Transverse colon (tissue), 4 donors: ENCODE data around the gene RFTN1. TPM values are rescaled to one million over a fixed set of nuclear protein-coding genes. Genes with fewer than 3 reads are reported as not detected.

Experiments used
- DNase-seq: peaks from one replicate; pipeline ENCODE4 v3.0.0-alpha.2; 2019
- H3K27ac ChIP-seq, 4 donors: fragments of 200-600 bp; sonication (generic); 2 replicates each; pipeline ENCODE4 v1.5.1; 2016 to 2018; ENCODE audit warnings: inconsistent platforms in 4 of 4
- H3K27me3 ChIP-seq: fragments of 200-600 bp; sonication (generic); 2 replicates; pipeline ENCODE4 v1.5.1; 2017; ENCODE audit warnings: inconsistent platforms
- H3K36me3 ChIP-seq, 4 donors: fragments of 200-600 bp; sonication (generic); 2 replicates each; pipeline ENCODE4 v1.5.1; 2017 to 2019; ENCODE audit warnings: inconsistent platforms in 4 of 4
- H3K4me1 ChIP-seq, 4 donors: fragments of 200-600 bp; sonication (generic); 2 replicates each; pipeline ENCODE4 v1.5.1; 2017 to 2020; ENCODE audit warnings: inconsistent platforms in 4 of 4
- H3K4me3 ChIP-seq, 4 donors: fragments of 200-600 bp; sonication (generic); 1 replicate in 1 of 4; 2 replicates in 3 of 4; pipeline versions ENCODE4 v1.5.1 to v1.6.1; 2017 to 2019; ENCODE audit warnings: inconsistent platforms in 4 of 4
- H3K9me3 ChIP-seq, 2 donors: fragments of 200-600 bp; sonication (generic); 2 replicates each; pipeline ENCODE4 v1.5.1; 2017 to 2019; ENCODE audit warnings: inconsistent platforms in 2 of 2
- EP300 ChIP-seq: sonication (generic); formaldehyde crosslinking; IDR thresholded peaks from one replicate; pipeline ENCODE4 v1.6.1; 2017; ENCODE audit warnings: antibody characterized with exemption, low read depth
- POLR2A ChIP-seq: fragments of 450-650 bp; IDR thresholded peaks from one replicate; pipeline ENCODE4 v1.6.1; 2016; ENCODE audit warnings: antibody characterized with exemption, mild to moderate bottlenecking, moderate library complexity
- POLR2AphosphoS5 ChIP-seq, 3 donors: sonication (generic); formaldehyde crosslinking; IDR thresholded peaks; one replicate each; pipeline ENCODE4 v1.6.1; 2016; ENCODE audit warnings: antibody characterized with exemption in 3 of 3
- WGBS, 2 donors: methylation state at CpG; one replicate each; pipeline ENCODE4 v1.1.5; 2018; ENCODE audit warnings: low coverage in 1 of 2; 5-methylcytosine and 5-hydroxymethylcytosine counted together
- in situ Hi-C, 4 donors: fragments of 200-750 bp; cut with MboI; loops; one replicate each; pipeline versions ENCODE4 v1.15.0 to v1.15.1; 2017; ENCODE audit warnings: low sequenced_read_pairs in 3 of 4, low pct_ligation_motif_present in 1 of 4, low pct_unique_long_range_greater_than_20kb in 1 of 4
- intact Hi-C: fragments of 100-400 bp; cut with DNase I; formaldehyde crosslinking; loops from one replicate; pipeline ENCODE4 v1.15.1; 2023; ENCODE audit warnings: low total_unique reads
- total RNA-seq, 4 donors: library from RNA; depleted of rRNA; stranded (reverse); fragments of >200 nt; gene quantifications; one replicate each; pipeline ENCODE4 v1.1.0, GENCODE V29; 2016
- TF ChIP-seq, protein P1 (sequence below), 5 experiments: fragments of 200-600 bp in 3 of 5; fragments of 450-650 bp in 2 of 5; sonication (generic) in 3 of 5; IDR thresholded peaks; 1 replicate in 2 of 5; 2 replicates in 3 of 5; pipeline ENCODE4 v1.5.1; 2016 to 2017; ENCODE audit warnings: antibody characterized with exemption in 5 of 5, inconsistent platforms in 3 of 5, mild to moderate bottlenecking in 2 of 5, moderate library complexity in 1 of 5

The RFTN1 gene
- total RNA-seq, 4 donors from 2014 or later: 6.7 to 25.7 (median 15.7) TPM

- no peak for DNase-seq
- intact Hi-C loops (no loop called here), in situ Hi-C loops (no loop called here)
- TF ChIP-seq POLR2A: no peak
- no peak for TF ChIP-seq EP300
- TF ChIP-seq, protein P1, sequence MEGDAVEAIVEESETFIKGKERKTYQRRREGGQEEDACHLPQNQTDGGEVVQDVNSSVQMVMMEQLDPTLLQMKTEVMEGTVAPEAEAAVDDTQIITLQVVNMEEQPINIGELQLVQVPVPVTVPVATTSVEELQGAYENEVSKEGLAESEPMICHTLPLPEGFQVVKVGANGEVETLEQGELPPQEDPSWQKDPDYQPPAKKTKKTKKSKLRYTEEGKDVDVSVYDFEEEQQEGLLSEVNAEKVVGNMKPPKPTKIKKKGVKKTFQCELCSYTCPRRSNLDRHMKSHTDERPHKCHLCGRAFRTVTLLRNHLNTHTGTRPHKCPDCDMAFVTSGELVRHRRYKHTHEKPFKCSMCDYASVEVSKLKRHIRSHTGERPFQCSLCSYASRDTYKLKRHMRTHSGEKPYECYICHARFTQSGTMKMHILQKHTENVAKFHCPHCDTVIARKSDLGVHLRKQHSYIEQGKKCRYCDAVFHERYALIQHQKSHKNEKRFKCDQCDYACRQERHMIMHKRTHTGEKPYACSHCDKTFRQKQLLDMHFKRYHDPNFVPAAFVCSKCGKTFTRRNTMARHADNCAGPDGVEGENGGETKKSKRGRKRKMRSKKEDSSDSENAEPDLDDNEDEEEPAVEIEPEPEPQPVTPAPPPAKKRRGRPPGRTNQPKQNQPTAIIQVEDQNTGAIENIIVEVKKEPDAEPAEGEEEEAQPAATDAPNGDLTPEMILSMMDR (IDR thresholded peaks at IDR 0.05): no peak
- no peak for TF ChIP-seq POLR2AphosphoS5 (IDR thresholded peaks at IDR 0.05)
- H3K4me1 ChIP-seq: no peaks in the 10 kb centered on the region
- H3K9me3 ChIP-seq: no peaks in the 10 kb centered on the region
- H3K27ac ChIP-seq: no peak overlapping the region
- 86 to 96% methylated on average over 2 of the region's 2 CpGs for WGBS, 2 donors
- no peak overlapping the region for H3K4me3 ChIP-seq
- H3K27me3 ChIP-seq: no peaks in the 10 kb centered on the region
- peaks cover 0 to 18% (median 6%) of the 10 kb centered on the region in 4 donors for H3K36me3 ChIP-seq
Measured at GRCh38 chr3:16304061-16305010, 209.2 kb downstream of the RFTN1 start.

GRCh38 chr3:16303037-16303575 is 210.4 kb downstream of the RFTN1 start:
- peaks cover 0 to 18% (median 6%) of the 10 kb centered on the region in 4 donors for H3K36me3 ChIP-seq
- H3K4me1 ChIP-seq: no peaks in the 10 kb centered on the region
- no peak for DNase-seq
- WGBS, 2 donors: 68 to 75% methylated on average over 2 of the region's 2 CpGs
- H3K9me3 ChIP-seq: no peaks in the 10 kb centered on the region
- intact Hi-C loops: no loop called here
- in situ Hi-C loops: no loop called here
- no peak overlapping the region for H3K4me3 ChIP-seq
- H3K27ac ChIP-seq: no peak overlapping the region
- TF ChIP-seq POLR2A: no peak
- TF ChIP-seq POLR2AphosphoS5 (IDR thresholded peaks at IDR 0.05): no peak
- TF ChIP-seq, protein P1 (IDR thresholded peaks at IDR 0.05): no peak
- TF ChIP-seq EP300: no peak
- no peaks in the 10 kb centered on the region for H3K27me3 ChIP-seq

GRCh38 chr3:16302082-16302631 is 211.3 kb downstream of the RFTN1 start:
- in situ Hi-C loops (no loop called here), intact Hi-C loops (no loop called here)
- H3K27me3 ChIP-seq: no peaks in the 10 kb centered on the region
- no peak for DNase-seq
- peaks cover 0 to 21% (median 6%) of the 10 kb centered on the region in 4 donors for H3K36me3 ChIP-seq
- peak overlapping the region in 2 of 4 donors; percentile 42 for H3K27ac ChIP-seq
- H3K9me3 ChIP-seq: no peaks in the 10 kb centered on the region
- WGBS, 2 donors: 78 to 81% methylated on average over 5 to 6 of the region's 6 CpGs
- H3K4me3 ChIP-seq: no peak overlapping the region
- TF ChIP-seq POLR2AphosphoS5 (IDR thresholded peaks at IDR 0.05): no peak
- no peaks in the 10 kb centered on the region for H3K4me1 ChIP-seq

DNA sequence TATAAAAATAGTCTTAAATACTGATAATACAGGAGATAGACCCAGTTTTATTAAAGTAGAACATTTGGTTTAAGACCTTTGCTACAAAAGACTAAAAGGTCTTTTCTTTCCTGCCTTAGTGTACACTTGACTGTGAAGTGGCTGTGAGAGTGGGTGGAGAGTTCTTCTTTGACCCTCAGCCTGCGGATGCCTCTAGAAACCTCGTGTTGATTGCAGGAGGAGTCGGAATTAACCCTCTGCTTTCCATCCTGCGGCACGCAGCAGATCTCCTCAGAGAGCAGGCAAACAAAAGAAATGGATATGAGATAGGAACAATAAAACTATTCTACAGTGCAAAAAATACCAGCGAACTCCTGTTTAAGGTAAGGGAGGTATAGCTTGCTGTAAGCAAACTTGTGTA is 212.0 kb downstream of the RFTN1 start:
- DNase-seq: no peak
- 61 to 62% methylated on average over 6 of the region's 6 CpGs for WGBS, 2 donors

More for the DNA sequence above, 212.0 kb downstream of the RFTN1 start:
- H3K36me3 ChIP-seq: peaks cover 0 to 26% (median 9%) of the 10 kb centered on the region in 4 donors
- TF ChIP-seq, protein P1 (IDR thresholded peaks at IDR 0.05): no peak
- TF ChIP-seq EP300: no peak
- no peak for TF ChIP-seq POLR2A
- no peak for TF ChIP-seq POLR2AphosphoS5 (IDR thresholded peaks at IDR 0.05)
- H3K9me3 ChIP-seq: no peaks in the 10 kb centered on the region
- H3K27me3 ChIP-seq: no peaks in the 10 kb centered on the region
- peak overlapping the region in 3 of 4 donors; percentile 2 to 42 (median 42) for H3K27ac ChIP-seq
- intact Hi-C loops (no loop called here), in situ Hi-C loops (no loop called here)
- H3K4me1 ChIP-seq: no peaks in the 10 kb centered on the region
- no peak overlapping the region for H3K4me3 ChIP-seq
